Activated T-helper 1 cell treated with Interleukin-2 at 50 U/mL for 16 hours (primary cell): ENCODE data around the gene RNF208.
A peak's percentile ranks its signal among the peaks of the same experiment; 100 is the strongest.

Source experiments
- DNase-seq: peaks from one replicate; pipeline ENCODE4 v3.0.0-alpha.2; 2020; ENCODE audit warnings: low read depth

Gene RNF208

DNA sequence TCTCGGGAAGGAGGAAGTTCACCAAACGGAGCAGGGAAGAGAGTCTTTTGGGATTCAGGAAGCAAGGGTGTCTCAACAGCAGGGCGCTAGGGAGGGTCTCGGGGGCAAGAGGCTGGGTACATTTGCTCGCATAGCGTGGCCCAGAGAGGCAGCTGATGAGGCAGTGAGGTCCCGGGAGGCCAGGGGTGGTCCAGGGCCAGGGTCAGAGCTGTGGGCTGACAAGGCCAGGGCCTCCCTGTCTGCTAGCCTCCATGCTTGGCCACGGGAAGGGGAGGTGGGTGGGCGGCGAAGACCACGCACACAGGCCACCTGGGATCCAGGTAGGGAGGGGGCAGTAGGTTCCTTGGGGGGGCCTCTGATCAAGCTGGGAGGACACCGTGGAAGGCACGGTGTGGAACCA is 10.5 kb downstream of the RNF208 start:
- DNase-seq: no peak

DNA sequence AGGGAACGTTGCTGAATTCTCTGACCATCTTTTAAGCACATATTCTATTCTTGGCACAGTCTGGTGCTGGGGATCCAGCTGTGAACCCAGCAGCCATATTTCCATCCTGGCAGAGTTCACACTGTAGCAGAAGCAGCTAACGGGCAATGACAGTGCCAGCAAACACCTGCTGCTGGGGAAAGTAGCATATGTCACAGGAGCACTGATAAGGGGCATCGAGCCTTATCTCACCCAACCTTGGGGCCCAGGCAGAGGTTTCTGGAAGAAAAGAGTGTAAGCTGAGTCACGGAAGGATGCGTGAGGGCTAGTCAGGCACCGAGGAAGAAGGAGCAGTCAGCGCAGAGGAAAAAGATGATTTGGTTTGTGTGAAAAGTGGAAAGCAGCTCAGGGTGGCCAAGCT is 15.4 kb downstream of the RNF208 start:
- no peak for DNase-seq

DNA sequence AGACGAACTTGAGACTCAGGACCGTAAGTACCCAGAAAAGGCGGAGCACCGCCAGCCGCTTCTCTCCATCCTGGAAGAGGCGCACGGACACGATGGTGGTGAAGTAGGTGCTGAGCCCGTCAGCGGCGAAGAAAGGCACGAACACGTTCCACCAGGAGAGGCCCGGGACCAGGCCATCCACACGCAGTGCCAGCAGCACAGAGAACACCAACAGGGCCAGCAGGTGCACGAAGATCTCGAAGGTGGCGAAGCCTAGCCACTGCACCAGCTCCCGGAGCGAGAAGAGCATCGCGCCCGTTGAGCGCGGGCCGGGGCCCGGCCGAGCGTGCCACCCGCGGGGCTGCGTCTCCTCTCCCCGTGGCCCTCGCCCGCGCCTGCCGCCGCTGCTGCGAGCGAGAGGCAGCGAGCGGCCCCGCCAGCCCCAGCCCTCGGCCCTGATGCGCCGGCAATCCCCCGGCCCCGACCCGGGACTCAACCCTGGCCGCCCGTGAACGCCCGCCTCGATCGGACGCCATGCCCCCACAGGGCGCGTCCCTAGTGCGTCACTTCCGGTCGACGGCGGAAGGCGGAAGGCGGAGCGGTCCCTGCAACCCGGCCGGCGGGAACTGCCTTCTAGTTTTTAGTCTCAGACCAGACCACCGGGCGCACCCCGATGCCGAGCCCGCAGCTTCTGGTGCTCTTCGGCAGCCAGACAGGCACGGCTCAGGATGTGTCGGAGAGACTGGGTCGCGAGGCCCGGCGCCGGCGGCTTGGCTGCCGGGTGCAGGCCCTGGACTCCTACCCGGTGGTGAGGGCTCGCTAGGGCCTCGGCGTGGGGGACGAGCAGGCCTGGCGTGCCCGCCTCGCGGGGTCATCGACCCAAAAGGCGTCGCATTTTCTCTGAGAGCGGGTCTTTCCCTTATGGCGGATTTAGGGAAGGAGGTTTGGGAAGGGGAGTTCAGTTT is 16.6 kb downstream of the RNF208 start, which contains the start of the genes NDOR1 and TMEM203:
TSS of gene NDOR1 (plus strand) at position 575 of the 944 bp plus-strand sequence. CDS start at position 653, 78 bp downstream.
TSS of gene TMEM203 (minus strand) at position 523 of the 944 bp plus-strand sequence. CDS start at position 289, 234 bp downstream.
- DNase-seq: peak; percentile 89

DNA sequence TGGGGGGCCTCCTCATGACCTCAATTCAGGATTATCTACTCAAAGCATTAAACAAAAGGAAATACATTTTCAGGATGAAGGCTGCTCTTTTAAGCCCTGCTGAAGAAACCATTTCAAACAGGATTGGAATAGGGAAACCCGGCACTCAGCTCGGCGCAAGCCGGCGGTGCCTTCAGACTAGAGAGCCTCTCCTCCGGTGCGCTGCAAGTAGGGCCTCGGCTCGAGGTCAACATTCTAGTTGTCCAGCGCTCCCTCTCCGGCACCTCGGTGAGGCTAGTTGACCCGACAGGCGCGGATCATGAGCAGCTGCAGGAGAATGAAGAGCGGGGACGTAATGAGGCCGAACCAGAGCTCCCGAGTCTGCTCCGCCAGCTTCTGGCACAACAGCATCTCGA is 17.3 kb downstream of the RNF208 start:
- no peak for DNase-seq

GRCh38 chr9:137202966-137203365 is 19.1 kb downstream of the RNF208 start:
- DNase-seq: no peak

GRCh38 chr9:137201205-137201868 is 20.7 kb downstream of the RNF208 start:
- no peak for DNase-seq

- peak; percentile 96 for DNase-seq
These were observed 21.5 kb downstream of the RNF208 start, which contains the start of gene TPRN for GRCh38 chr9:137200311-137201204. Gene TPRN, minus strand, starts transcription at chr9:137200741. Its CDS starts 30 bp downstream, at chr9:137200711.

- DNase-seq: no peak
These were observed 22.5 kb downstream of the RNF208 start for GRCh38 chr9:137199411-137200121.

- no peak for DNase-seq
These were observed 23.1 kb downstream of the RNF208 start for GRCh38 chr9:137198902-137199283.

- DNase-seq: no peak
These were observed 23.8 kb downstream of the RNF208 start for GRCh38 chr9:137198051-137198901.

GRCh38 chr9:137195525-137196220 is 26.4 kb downstream of the RNF208 start:
- no peak for DNase-seq

DNA sequence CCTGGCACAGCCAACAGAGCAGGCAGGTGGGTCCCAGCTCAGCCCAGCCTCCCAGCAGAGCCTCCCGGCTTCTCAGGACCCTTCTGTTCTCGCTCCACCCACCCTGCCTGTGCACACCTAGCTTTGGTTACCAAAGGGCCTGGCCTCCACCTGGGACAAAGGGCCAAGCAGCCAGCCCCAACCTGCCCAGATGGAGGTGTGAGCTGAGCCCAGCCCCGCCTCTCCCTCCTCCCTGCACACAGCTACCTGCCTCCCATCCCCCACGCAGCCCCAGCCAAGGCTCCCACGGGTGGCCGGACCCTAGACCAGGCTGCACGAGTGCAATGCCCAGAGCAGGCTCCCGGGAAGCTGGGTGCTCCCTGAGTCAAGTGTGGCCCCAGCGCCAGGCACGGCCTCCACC is 27.1 kb downstream of the RNF208 start:
- no peak for DNase-seq

DNA sequence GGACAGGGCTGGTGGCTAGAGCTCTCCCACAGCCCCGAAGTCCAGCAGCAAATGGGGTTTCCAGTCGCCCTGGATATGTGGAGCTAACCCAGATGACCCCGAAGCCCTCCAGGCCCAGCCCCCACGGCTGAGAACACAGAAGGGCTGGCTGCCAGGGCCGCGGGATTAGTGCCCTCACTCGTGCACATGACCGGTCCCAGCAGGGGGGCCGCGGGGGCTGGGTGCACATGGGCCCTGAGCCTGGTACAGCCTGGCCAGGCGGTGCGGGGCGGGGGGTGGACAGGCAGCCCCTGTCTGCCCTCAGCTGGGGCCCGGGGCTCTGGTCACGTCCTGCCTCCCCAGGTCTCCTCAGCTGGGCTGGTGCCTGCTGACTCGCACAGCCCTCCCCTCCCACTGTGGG is 27.7 kb downstream of the RNF208 start:
- DNase-seq: no peak

DNA sequence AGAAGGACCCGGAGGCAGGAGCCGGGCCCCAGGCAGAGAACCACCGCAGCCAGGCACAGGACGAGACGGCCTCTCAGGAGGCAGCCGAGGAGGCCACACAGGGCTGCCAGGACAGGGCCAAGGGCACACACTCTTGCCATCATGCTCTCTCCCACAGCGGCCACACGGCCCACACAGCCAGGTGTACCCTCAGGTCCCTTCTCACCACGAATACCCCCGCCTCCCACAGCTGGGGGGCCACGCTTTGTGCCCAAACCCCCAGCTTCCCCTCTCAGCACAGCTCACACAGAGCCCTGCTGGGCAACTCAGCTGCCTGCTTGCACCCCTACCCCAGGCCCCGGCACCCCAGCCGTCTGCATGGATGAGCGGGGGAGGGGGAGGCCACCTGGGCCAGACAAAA is 28.3 kb downstream of the RNF208 start:
- no peak for DNase-seq

GRCh38 chr9:137192859-137193258 is 29.2 kb downstream of the RNF208 start:
- DNase-seq: no peak

GRCh38 chr9:137192448-137192780 is 29.6 kb downstream of the RNF208 start:
- DNase-seq: no peak

DNA sequence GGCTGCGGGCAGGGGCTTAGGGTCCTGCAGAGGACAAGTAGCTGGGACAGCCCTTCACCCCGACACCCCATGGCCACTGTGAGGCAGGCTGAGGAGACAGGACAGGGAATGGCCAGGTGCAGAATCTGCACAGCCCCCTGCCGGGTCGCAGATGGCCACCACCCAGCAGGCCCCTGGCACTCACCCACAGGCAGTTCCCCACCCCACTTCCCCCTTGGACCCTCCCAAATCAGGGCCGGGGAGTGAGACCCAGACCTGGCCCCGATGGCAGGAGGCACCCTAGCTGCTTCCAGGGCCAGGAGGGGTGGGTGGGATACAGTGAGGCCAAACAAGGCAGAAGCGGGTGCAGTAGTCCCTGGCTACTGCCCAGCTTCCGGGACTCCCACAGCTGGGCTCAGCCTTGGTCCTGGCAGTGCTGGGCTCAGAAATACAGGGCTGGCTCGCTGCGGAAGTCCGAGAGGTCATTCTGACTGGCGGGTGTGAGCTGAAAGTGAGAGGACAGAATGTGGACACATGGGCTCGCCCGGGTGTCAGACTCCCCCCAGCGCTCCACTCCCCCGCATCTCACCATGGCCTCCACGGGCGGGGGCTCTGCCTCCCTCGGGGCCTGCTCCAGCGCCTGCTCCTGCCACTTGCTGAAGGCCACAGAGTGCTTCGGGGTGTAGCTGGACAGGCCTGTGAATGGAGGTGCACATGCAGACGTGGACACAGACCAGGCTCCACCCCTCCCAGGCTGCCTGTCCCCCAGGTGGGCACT is 30.2 kb downstream of the RNF208 start:
- no peak for DNase-seq

- DNase-seq: no peak
These were observed 30.8 kb downstream of the RNF208 start for GRCh38 chr9:137191245-137191644.

DNA sequence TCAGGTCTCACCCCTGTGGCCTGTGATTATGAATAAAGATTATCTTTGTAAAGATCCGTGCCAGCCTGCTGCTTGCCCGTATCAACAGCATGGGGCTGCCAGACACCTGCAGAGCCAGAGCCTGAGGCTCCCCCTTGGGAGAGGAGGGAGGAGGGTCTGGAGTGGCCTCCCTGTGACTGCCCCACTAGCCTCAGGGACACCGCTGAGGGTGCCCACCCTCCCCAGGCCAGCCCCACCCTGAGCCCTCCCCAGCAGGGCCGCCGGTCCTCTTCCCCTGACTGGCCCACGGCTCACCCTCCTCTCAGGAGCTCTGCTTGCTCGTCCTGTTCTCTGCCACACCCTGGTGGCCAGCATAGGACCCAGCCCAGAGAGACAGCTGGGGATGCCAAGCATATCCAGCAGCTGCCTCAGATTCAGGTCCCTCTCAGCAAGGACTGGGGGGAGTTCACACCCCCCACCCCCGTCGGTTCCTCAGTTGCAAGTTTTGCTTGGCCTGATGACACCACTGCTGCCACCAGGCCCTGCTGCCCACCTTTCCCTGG is 31.7 kb downstream of the RNF208 start:
- no peak for DNase-seq
